GM18868 (cell line): ENCODE measurements around the gene JAKMIP1.

Source experiments
- ATAC-seq: cut with Tn5 transposase; IDR thresholded peaks from one replicate; pipeline ENCODE4 v1.9.1; 2021; ENCODE audit warnings: mild to moderate bottlenecking, moderate library complexity; ENCODE audit not compliant: unreplicated experiment

JAKMIP1 gene

GRCh38 chr4:6123116-6123515 lies 77.2 kb downstream of the JAKMIP1 start:
- no peak for ATAC-seq

GRCh38 chr4:6122496-6122895 lies 77.9 kb downstream of the JAKMIP1 start:
- no peak for ATAC-seq

GRCh38 chr4:6121941-6122340 lies 78.4 kb downstream of the JAKMIP1 start:
- ATAC-seq, result no peak

GRCh38 chr4:6121276-6121850 lies 79.0 kb downstream of the JAKMIP1 start:
- ATAC-seq, result no peak

- no peak for ATAC-seq
Observed at GRCh38 chr4:6120361-6120760, 80.0 kb downstream of the JAKMIP1 start.

- no peak for ATAC-seq
Observed at GRCh38 chr4:6119507-6120020, 80.8 kb downstream of the JAKMIP1 start.

GRCh38 chr4:6118201-6118600 lies 82.1 kb downstream of the JAKMIP1 start:
- no peak for ATAC-seq

- ATAC-seq, result no peak
Observed at GRCh38 chr4:6116696-6117285, 83.6 kb downstream of the JAKMIP1 start.

GRCh38 chr4:6115746-6116586 lies 84.4 kb downstream of the JAKMIP1 start:
- no peak for ATAC-seq

- ATAC-seq, result no peak
Observed at GRCh38 chr4:6115342-6115741, 85.0 kb downstream of the JAKMIP1 start.

GRCh38 chr4:6114601-6115000 lies 85.7 kb downstream of the JAKMIP1 start:
- ATAC-seq, result no peak

- no peak for ATAC-seq
Observed at GRCh38 chr4:6114181-6114580, 86.2 kb downstream of the JAKMIP1 start.

- ATAC-seq, result no peak
Observed at GRCh38 chr4:6113641-6114040, 86.7 kb downstream of the JAKMIP1 start.

- ATAC-seq, result no peak
Observed at GRCh38 chr4:6112606-6113290, 87.6 kb downstream of the JAKMIP1 start.

GRCh38 chr4:6111354-6111960 lies 88.9 kb downstream of the JAKMIP1 start:
- ATAC-seq, result no peak

GRCh38 chr4:6110681-6111353 lies 89.5 kb downstream of the JAKMIP1 start:
- ATAC-seq, result no peak

GRCh38 chr4:6109842-6110560 lies 90.3 kb downstream of the JAKMIP1 start:
- peak; percentile 49 for ATAC-seq

GRCh38 chr4:6107886-6108285 lies 92.5 kb downstream of the JAKMIP1 start:
- ATAC-seq, result no peak

- ATAC-seq, result no peak
Observed at GRCh38 chr4:6107114-6107791, 93.1 kb downstream of the JAKMIP1 start.
